ENCODE results near the gene MYOM1.

- no peak for TF ChIP-seq CTCF (IDR thresholded peaks at IDR 0.05 in 8 of 11, conservative IDR thresholded peaks at IDR 0.05 in 3 of 11)
- TF ChIP-seq POLR2A (IDR thresholded peaks at IDR 0.05) = no peak
These were observed 532 bp downstream of the MYOM1 start for GRCh38 chr18:3219241-3219630.

Data from spleen (tissue), 7 donors.